Measurements from ENCODE around the gene DZIP3. TPM values are rescaled to one million over a fixed set of nuclear protein-coding genes. Genes with fewer than 3 reads are reported as not detected.

Gene DZIP3, protein sequence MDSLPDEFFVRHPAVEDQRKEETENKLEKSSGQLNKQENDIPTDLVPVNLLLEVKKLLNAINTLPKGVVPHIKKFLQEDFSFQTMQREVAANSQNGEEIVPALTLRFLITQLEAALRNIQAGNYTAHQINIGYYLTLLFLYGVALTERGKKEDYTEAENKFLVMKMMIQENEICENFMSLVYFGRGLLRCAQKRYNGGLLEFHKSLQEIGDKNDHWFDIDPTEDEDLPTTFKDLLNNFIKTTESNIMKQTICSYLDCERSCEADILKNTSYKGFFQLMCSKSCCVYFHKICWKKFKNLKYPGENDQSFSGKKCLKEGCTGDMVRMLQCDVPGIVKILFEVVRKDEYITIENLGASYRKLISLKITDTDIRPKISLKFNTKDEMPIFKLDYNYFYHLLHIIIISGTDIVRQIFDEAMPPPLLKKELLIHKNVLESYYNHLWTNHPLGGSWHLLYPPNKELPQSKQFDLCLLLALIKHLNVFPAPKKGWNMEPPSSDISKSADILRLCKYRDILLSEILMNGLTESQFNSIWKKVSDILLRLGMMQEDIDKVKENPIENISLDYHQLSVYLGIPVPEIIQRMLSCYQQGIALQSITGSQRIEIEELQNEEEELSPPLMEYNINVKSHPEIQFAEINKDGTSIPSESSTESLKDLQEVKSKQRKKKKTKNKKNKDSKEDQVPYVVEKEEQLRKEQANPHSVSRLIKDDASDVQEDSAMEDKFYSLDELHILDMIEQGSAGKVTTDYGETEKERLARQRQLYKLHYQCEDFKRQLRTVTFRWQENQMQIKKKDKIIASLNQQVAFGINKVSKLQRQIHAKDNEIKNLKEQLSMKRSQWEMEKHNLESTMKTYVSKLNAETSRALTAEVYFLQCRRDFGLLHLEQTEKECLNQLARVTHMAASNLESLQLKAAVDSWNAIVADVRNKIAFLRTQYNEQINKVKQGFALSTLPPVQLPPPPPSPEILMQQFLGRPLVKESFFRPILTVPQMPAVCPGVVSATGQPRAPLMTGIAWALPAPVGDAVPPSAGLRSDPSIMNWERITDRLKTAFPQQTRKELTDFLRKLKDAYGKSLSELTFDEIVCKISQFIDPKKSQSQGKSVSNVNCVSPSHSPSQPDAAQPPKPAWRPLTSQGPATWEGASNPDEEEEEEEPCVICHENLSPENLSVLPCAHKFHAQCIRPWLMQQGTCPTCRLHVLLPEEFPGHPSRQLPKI
- 26.6 and 28.7 TPM in 2 replicates for total RNA-seq (2014; rRNA removed; shearing (Covaris generic))
- 24.6 and 32.0 TPM in 2 replicates for polyA plus RNA-seq (2016; fragmentation: Nextera tagmentation; extraction: Ambion mirVana)
- long read RNA-seq, partial matches to known transcripts, result 16 of 19 reads
- long read RNA-seq, other reads (novel, unspliced or antisense), result 2 of 19 reads

GRCh38 chr3:108589081-108589997, at the start of gene DZIP3, which contains the start of gene CIP2A:
TSS of gene DZIP3 (plus strand) at chr3:108589722. CDS start at chr3:108605407, 15,685 bp downstream.
TSS of gene CIP2A (minus strand) at chr3:108589438. CDS start at chr3:108589375, 63 bp downstream.
- Mint-ChIP-seq H3K4me3 (peak within 1 kb of the TSS; percentile 98), H3K27me3 (ENCODE audit: insufficient read depth, low read depth, poor library complexity) (peaks cover 4% of the 10 kb centered on the region), H3K27ac (peak within 1 kb of the TSS; percentile 100), H3K4me1 (peaks cover 34% of the 10 kb centered on the region), H3K36me3 (ENCODE audit: low read depth) (peaks cover 13% of the 10 kb centered on the region; the same call in 2 of the 3 replicates), H3K9me3 (no peaks in the 10 kb centered on the region)
- no peaks in the 10 kb centered on the region for H3K36me3 ChIP-seq (ENCODE audit: insufficient read depth)
- TF ChIP-seq CREB1 (CRISPR knock-in tag; IDR thresholded peaks at IDR 0.05; ENCODE audit: low read depth) (no peak; the same call in none of the 2 replicates), POLR2AphosphoS5 (IDR thresholded peaks at IDR 0.05; ENCODE audit: low read depth) (peak; percentile 99), EZH2phosphoT487 (IDR thresholded peaks at IDR 0.05; ENCODE audit: unreplicated experiment) (no peak), CTCF (conservative IDR thresholded peaks at IDR 0.05; ENCODE audit: low read depth in 2 of 2) (no peak)
- TF ChIP-seq, protein P1, sequence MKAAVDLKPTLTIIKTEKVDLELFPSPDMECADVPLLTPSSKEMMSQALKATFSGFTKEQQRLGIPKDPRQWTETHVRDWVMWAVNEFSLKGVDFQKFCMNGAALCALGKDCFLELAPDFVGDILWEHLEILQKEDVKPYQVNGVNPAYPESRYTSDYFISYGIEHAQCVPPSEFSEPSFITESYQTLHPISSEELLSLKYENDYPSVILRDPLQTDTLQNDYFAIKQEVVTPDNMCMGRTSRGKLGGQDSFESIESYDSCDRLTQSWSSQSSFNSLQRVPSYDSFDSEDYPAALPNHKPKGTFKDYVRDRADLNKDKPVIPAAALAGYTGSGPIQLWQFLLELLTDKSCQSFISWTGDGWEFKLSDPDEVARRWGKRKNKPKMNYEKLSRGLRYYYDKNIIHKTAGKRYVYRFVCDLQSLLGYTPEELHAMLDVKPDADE (IDR thresholded peaks at IDR 0.05), result peak; percentile 43; the same call in 1 of the 2 replicates
- no peaks in the 10 kb centered on the region for H4K20me1 ChIP-seq (replicated peaks; ENCODE audit: insufficient read depth)
- peak within 1 kb of the TSS; percentile 66 for H3K4me3 ChIP-seq
- H3K79me2 ChIP-seq (replicated peaks; ENCODE audit: insufficient read depth), result peaks cover 82% of the 10 kb centered on the region
- H2AFZ ChIP-seq, result peak within 1 kb of the TSS; percentile 70
- peaks cover 20% of the 10 kb centered on the region for H3K4me1 ChIP-seq (ENCODE audit: insufficient read depth)
- H3K27ac ChIP-seq (ENCODE audit: low read depth), result peak within 1 kb of the TSS; percentile 99
- ATAC-seq (peak; percentile 98), DNase-seq (ENCODE audit: low spot score) (peak; percentile 98)
- no peaks in the 10 kb centered on the region for H3K27me3 ChIP-seq (ENCODE audit: insufficient read depth)
- no peaks in the 10 kb centered on the region for H3K9me2 ChIP-seq (ENCODE audit: insufficient read depth)
- peak within 1 kb of the TSS; percentile 95 for H3K4me2 ChIP-seq
- H3F3A ChIP-seq (replicated peaks; ENCODE audit: low read depth), result no peaks in the 10 kb centered on the region
